Dendritic cell treated with granulocyte-macrophage colony-stimulating factor and Interleukin-4, amounts not matched to agents 40 ng/mL and 50 ng/mL, for 4 days (primary cell): ENCODE measurements around the gene GC.

ENCODE experiments used
- H3K27ac Mint-ChIP-seq: one replicate; pipeline ENCODE4 v1.8.0; 2022; ENCODE audit warnings: mild to moderate bottlenecking, mixed read lengths
- H3K27me3 Mint-ChIP-seq: one replicate; pipeline ENCODE4 v1.8.0; 2022; ENCODE audit warnings: mild to moderate bottlenecking, mixed read lengths
- H3K36me3 Mint-ChIP-seq: one replicate; pipeline ENCODE4 v1.8.0; 2022; ENCODE audit warnings: low read depth, mixed read lengths
- H3K4me1 Mint-ChIP-seq: one replicate; pipeline ENCODE4 v1.8.0; 2022; ENCODE audit warnings: low read depth, mixed read lengths
- H3K4me3 Mint-ChIP-seq: one replicate; pipeline ENCODE4 v1.8.0; 2022; ENCODE audit warnings: mild to moderate bottlenecking, moderate library complexity, mixed read lengths
- H3K9me3 Mint-ChIP-seq: one replicate; pipeline ENCODE4 v1.8.0; 2022; ENCODE audit warnings: mixed read lengths
- intact Hi-C: fragments of 100-400 bp; cut with micrococcal nuclease; formaldehyde crosslinking; loops from one replicate; pipeline ENCODE4 v1.15.0; 2022

Gene GC

GRCh38 chr4:71784569-71785197 lies 804 bp upstream of the GC start:
- H3K9me3 Mint-ChIP-seq = no peaks in the 10 kb centered on the region

GRCh38 chr4:71777891-71778290 lies 6.0 kb downstream of the GC start:
- H3K4me1 Mint-ChIP-seq = no peaks in the 10 kb centered on the region
- H3K4me3 Mint-ChIP-seq = no peak overlapping the region
- H3K36me3 Mint-ChIP-seq = no peaks in the 10 kb centered on the region
- no peaks in the 10 kb centered on the region for H3K27me3 Mint-ChIP-seq
- no peak overlapping the region for H3K27ac Mint-ChIP-seq
- intact Hi-C loops = no loop called here
- H3K9me3 Mint-ChIP-seq = no peaks in the 10 kb centered on the region

More at GRCh38 chr4:71784569-71785197, 804 bp upstream of the GC start:
- no peaks in the 10 kb centered on the region for H3K4me1 Mint-ChIP-seq
- no peak overlapping the region for H3K27ac Mint-ChIP-seq
- no peaks in the 10 kb centered on the region for H3K27me3 Mint-ChIP-seq
- intact Hi-C loops = loop anchor here (5.0 kb wide), 1 partner anchor 647 kb away; no protein-coding TSS in a partner anchor
- H3K4me3 Mint-ChIP-seq = no peak overlapping the region
- no peaks in the 10 kb centered on the region for H3K36me3 Mint-ChIP-seq

DNA sequence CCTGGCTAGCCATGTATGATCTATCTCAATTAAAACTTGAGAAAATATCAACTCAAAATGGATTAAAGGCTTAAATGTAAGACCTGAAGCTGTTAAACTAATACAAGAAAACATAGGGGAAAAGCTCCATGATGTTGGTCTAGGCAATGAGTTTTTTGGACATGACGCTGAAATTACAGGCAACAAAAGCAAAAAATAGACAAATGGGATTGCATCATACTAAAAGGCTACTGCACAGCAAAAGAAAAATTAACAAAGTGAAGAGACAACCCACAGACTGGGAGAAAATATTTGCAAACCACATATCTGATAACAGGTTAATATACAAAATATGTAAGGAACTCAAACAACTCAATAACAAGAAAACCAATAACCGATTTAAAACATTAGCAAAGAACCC lies 8.4 kb downstream of the GC start:
- Mint-ChIP-seq H3K27me3 (no peaks in the 10 kb centered on the region), H3K4me3 (no peak overlapping the region), H3K4me1 (peaks cover 5% of the 10 kb centered on the region), H3K9me3 (no peaks in the 10 kb centered on the region), H3K27ac (no peak overlapping the region), H3K36me3 (no peaks in the 10 kb centered on the region)
- intact Hi-C loops = no loop called here

GRCh38 chr4:71774136-71774535 lies 9.7 kb downstream of the GC start:
- no peak overlapping the region for H3K4me3 Mint-ChIP-seq

GRCh38 chr4:71773004-71773403 lies 10.9 kb downstream of the GC start:
- no peak overlapping the region for H3K4me3 Mint-ChIP-seq
- no peaks in the 10 kb centered on the region for H3K27me3 Mint-ChIP-seq
- no peaks in the 10 kb centered on the region for H3K9me3 Mint-ChIP-seq
- no peak overlapping the region for H3K27ac Mint-ChIP-seq
- H3K36me3 Mint-ChIP-seq = no peaks in the 10 kb centered on the region
- H3K4me1 Mint-ChIP-seq = peaks cover 5% of the 10 kb centered on the region
- intact Hi-C loops = no loop called here

More at GRCh38 chr4:71774136-71774535, 9.7 kb downstream of the GC start:
- intact Hi-C loops = no loop called here
- Mint-ChIP-seq H3K27ac (no peak overlapping the region), H3K27me3 (no peaks in the 10 kb centered on the region), H3K36me3 (no peaks in the 10 kb centered on the region), H3K4me1 (peaks cover 5% of the 10 kb centered on the region), H3K9me3 (no peaks in the 10 kb centered on the region)

DNA sequence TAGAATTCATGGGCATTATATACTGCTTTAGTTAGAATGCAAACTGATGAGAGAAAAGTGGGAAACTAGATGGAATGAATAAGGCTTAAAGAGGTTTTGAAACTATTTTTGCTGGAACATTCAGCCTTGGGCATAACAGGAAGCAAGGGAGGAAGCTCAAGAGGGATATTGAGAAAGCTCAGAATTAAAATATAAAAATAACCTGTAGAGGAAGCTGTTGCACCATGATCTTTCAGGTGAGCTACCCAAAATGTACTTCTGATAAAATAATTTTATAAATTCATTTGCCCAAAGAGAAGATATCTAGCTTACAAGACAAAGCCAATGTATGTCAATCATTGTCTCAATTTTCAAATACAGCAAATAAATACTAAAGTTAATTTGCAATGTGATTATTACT lies 11.3 kb downstream of the GC start:
- no peak overlapping the region for H3K27ac Mint-ChIP-seq
- H3K4me1 Mint-ChIP-seq = peaks cover 5% of the 10 kb centered on the region
- no peaks in the 10 kb centered on the region for H3K9me3 Mint-ChIP-seq
- no peaks in the 10 kb centered on the region for H3K27me3 Mint-ChIP-seq
- H3K36me3 Mint-ChIP-seq = no peaks in the 10 kb centered on the region
- intact Hi-C loops = no loop called here
- no peak overlapping the region for H3K4me3 Mint-ChIP-seq

DNA sequence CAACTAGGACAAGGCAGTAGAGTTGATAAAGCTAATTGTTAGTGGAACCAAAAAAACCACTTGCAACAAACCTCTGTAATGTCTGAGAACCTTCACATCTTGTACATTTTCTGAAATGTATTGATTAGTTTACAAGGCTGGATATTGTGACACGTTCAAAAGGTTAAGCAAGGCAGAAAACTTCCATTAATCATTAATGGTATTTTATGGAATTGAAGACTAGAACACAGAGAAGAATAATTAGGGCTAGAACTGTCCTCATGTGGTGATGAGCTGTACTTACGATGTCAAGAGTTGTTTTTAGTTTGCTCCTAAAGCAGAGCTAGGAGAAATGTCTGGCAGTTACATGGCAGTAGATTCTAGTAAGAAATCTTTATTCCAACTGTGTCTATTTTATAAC lies 12.3 kb downstream of the GC start:
- intact Hi-C loops = no loop called here
- Mint-ChIP-seq H3K27ac (no peak overlapping the region), H3K4me1 (peaks cover 5% of the 10 kb centered on the region), H3K4me3 (no peak overlapping the region), H3K9me3 (no peaks in the 10 kb centered on the region), H3K27me3 (no peaks in the 10 kb centered on the region), H3K36me3 (no peaks in the 10 kb centered on the region)

GRCh38 chr4:71769434-71769833 lies 14.4 kb downstream of the GC start:
- H3K36me3 Mint-ChIP-seq = no peaks in the 10 kb centered on the region
- peaks cover 5% of the 10 kb centered on the region for H3K4me1 Mint-ChIP-seq
- intact Hi-C loops = no loop called here
- H3K27ac Mint-ChIP-seq = no peak overlapping the region
- H3K9me3 Mint-ChIP-seq = no peaks in the 10 kb centered on the region
- H3K4me3 Mint-ChIP-seq = no peak overlapping the region
- H3K27me3 Mint-ChIP-seq = no peaks in the 10 kb centered on the region

- peaks cover 5% of the 10 kb centered on the region for H3K4me1 Mint-ChIP-seq
- no peaks in the 10 kb centered on the region for H3K27me3 Mint-ChIP-seq
- H3K4me3 Mint-ChIP-seq = no peak overlapping the region
- intact Hi-C loops = no loop called here
- H3K9me3 Mint-ChIP-seq = no peaks in the 10 kb centered on the region
- H3K27ac Mint-ChIP-seq = no peak overlapping the region
- H3K36me3 Mint-ChIP-seq = no peaks in the 10 kb centered on the region
Measured at GRCh38 chr4:71768123-71768522, 15.8 kb downstream of the GC start.

DNA sequence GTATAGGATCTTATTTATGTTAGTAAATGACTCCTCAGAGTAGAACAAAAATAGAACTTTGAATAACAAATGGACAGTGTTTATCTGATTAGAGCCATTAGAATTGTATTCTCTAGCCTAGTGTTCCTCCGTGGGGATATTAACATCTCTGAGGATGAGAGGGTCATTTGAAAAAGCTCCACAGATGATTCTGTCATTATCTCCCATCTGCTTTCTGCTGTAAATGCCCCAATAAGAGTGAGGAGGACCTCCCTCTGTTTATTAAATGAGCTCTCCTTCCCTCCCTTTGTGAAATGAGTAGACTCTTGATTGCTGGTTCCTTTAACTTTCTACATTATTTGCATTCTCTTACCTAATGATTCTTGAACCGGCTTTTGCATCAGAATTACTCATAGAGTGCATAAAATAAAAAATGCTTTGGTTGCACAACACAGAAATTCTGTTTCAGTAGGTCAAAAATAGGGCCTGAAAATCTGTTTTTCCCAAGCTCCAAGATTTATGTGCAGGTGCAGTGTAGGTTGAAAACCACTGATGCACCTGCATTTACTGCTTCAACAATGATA lies 18.0 kb downstream of the GC start:
- Mint-ChIP-seq H3K27ac (no peak overlapping the region), H3K36me3 (no peaks in the 10 kb centered on the region), H3K4me3 (no peak overlapping the region), H3K27me3 (no peaks in the 10 kb centered on the region), H3K4me1 (no peaks in the 10 kb centered on the region), H3K9me3 (no peaks in the 10 kb centered on the region)
- intact Hi-C loops = no loop called here

DNA sequence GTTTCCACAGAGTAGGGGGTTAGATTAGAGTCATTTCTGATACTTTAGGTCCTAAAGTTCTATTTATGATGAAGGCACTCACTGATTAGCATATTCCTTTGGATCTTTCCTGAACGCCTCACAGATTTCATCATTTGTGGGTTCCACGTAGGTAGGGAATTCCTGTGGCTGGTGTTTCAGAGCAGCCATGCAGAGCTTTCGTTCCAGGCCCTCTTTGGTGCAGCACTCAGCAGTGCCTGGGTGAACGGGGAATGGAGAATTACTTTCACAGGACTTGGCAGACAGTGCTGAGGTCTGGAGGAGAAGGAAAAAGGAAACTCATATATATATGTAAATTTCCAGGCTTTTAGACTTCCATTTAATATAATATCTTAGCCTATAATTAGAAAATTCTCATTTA lies 18.5 kb downstream of the GC start:
- intact Hi-C loops = no loop called here

DNA sequence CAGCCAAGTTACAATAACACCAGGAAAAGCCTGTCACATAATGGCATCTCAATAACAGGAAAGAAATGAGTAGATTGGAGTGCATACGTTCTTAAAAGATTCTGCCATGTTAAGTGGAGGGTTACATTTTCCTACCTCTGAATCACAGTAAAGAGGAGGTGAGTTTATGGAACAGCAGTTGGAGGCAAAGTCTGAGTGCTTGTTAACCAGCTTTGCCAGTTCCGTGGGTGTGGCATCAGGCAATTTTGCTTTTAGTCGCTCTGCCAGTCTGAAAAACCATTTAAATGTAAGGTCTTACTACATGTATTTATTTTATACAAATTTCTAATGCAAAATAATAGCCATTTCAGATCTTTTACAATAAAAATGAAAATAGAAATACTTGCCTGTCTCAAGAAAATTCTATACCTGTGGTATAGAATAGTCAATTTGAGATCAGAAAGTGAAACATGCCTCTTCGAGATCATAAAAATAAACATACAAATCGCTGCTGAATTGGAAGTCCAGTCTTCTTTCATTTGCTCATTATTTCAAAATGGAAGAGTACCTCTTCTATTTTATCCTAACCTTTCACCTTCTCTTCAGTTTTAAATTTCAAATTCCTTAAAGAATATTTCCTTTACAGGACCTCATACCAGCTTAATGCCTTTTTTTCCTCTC lies 31.4 kb downstream of the GC start:
- Mint-ChIP-seq H3K4me1 (no peaks in the 10 kb centered on the region), H3K27ac (no peak overlapping the region), H3K36me3 (no peaks in the 10 kb centered on the region), H3K4me3 (no peak overlapping the region), H3K9me3 (no peaks in the 10 kb centered on the region), H3K27me3 (no peaks in the 10 kb centered on the region)
- intact Hi-C loops = no loop called here

More for the DNA sequence above, 18.5 kb downstream of the GC start:
- Mint-ChIP-seq H3K4me1 (no peaks in the 10 kb centered on the region), H3K9me3 (no peaks in the 10 kb centered on the region), H3K36me3 (no peaks in the 10 kb centered on the region), H3K27ac (no peak overlapping the region), H3K4me3 (no peak overlapping the region), H3K27me3 (no peaks in the 10 kb centered on the region)

- Mint-ChIP-seq H3K27me3 (no peaks in the 10 kb centered on the region), H3K36me3 (no peaks in the 10 kb centered on the region)
Measured at GRCh38 chr4:71749008-71749594, 34.8 kb downstream of the GC start.

GRCh38 chr4:71746379-71746778 lies 37.5 kb downstream of the GC start:
- Mint-ChIP-seq H3K4me1 (no peaks in the 10 kb centered on the region), H3K4me3 (no peak overlapping the region), H3K27ac (no peak overlapping the region), H3K36me3 (no peaks in the 10 kb centered on the region), H3K9me3 (no peaks in the 10 kb centered on the region), H3K27me3 (no peaks in the 10 kb centered on the region)
- intact Hi-C loops = no loop called here

More at GRCh38 chr4:71749008-71749594, 34.8 kb downstream of the GC start:
- H3K27ac Mint-ChIP-seq = no peak overlapping the region
- intact Hi-C loops = no loop called here
- no peaks in the 10 kb centered on the region for H3K9me3 Mint-ChIP-seq
- H3K4me1 Mint-ChIP-seq = no peaks in the 10 kb centered on the region
- no peak overlapping the region for H3K4me3 Mint-ChIP-seq
